ENCODE results near the gene FOXA3.

The FOXA3 gene

GRCh38 chr19:45902651-45903625 is 38.8 kb downstream of the FOXA3 start (continued):
- TF ChIP-seq ZNF416 (tag by site-specific recombination; IDR thresholded peaks at IDR 0.05) (no peak), ZNF585B (tag by site-specific recombination; IDR thresholded peaks at IDR 0.05) (no peak), ZBTB44 (tag by site-specific recombination; IDR thresholded peaks at IDR 0.05) (no peak), ZNF266 (tag by site-specific recombination; IDR thresholded peaks at IDR 0.05; ENCODE audit: low read depth) (no peak), YY2 (tag by site-specific recombination; IDR thresholded peaks at IDR 0.05) (no peak), ZBTB11 (tag by site-specific recombination; conservative IDR thresholded peaks at IDR 0.05; ENCODE audit: low read depth) (peak; percentile 41; the same call in 1 of the 2 replicates), ZNF513 (tag by site-specific recombination; IDR thresholded peaks at IDR 0.05) (no peak), ZNF132 (tag by site-specific recombination; IDR thresholded peaks at IDR 0.05; ENCODE audit: borderline replicate concordance) (no peak), ZNF366 (tag by site-specific recombination; conservative IDR thresholded peaks at IDR 0.05) (no peak), ZBTB1 (tag by site-specific recombination; IDR thresholded peaks at IDR 0.05) (no peak), ZNF629 (tag by site-specific recombination; IDR thresholded peaks at IDR 0.05) (0 out of 2 replicates have a peak, but pooled peaks have one; percentile 10), ZNF48 (tag by site-specific recombination; IDR thresholded peaks at IDR 0.05) (no peak), WT1 (tag by site-specific recombination; IDR thresholded peaks at IDR 0.05) (no peak), ZNF654 (tag by site-specific recombination; IDR thresholded peaks at IDR 0.05; ENCODE audit: low read depth) (no peak), SALL2 (tag by site-specific recombination; IDR thresholded peaks at IDR 0.05; ENCODE audit: borderline replicate concordance) (no peak), GLIS1 (tag by site-specific recombination; IDR thresholded peaks at IDR 0.05) (peak; percentile 81), ZBTB26 (tag by site-specific recombination; optimal IDR thresholded peaks at IDR 0.05) (peak; percentile 97), ZNF623 (tag by site-specific recombination; IDR thresholded peaks at IDR 0.05) (no peak), ZNF473 (tag by site-specific recombination; IDR thresholded peaks at IDR 0.05) (no peak), PBX3 (CRISPR knock-in tag; IDR thresholded peaks at IDR 0.05) (no peak), ZNF112 (tag by site-specific recombination; IDR thresholded peaks at IDR 0.05) (no peak), ZFHX2 (tag by site-specific recombination; conservative IDR thresholded peaks at IDR 0.05) (peak; percentile 96), MZF1 (tag by site-specific recombination; IDR thresholded peaks at IDR 0.05; ENCODE audit: borderline replicate concordance) (no peak), ZNF214 (tag by site-specific recombination; IDR thresholded peaks at IDR 0.05; ENCODE audit: borderline replicate concordance) (no peak), ZNF184 (tag by site-specific recombination; IDR thresholded peaks at IDR 0.05) (no peak), ZNF280D (tag by site-specific recombination; IDR thresholded peaks at IDR 0.05) (0 out of 2 replicates have a peak, but pooled peaks have one; percentile 14), ZNF555 (tag by site-specific recombination; conservative IDR thresholded peaks at IDR 0.05) (no peak)

Data from HEK293 (cell line).